ENCODE results near the gene SLU7. TPM values are rescaled to one million over a fixed set of nuclear protein-coding genes. Genes with fewer than 3 reads are reported as not detected.

The SLU7 gene
- total and polyA plus RNA-seq, 2 donors (not counting 3 experiments of a cell fraction or from before 2014, with no cell fraction given), result 10.2 to 48.2 TPM

- Histone ChIP-seq H3K9me1 (replicated peaks; ENCODE audit: control insufficient read depth, extremely low read depth, insufficient read depth, low read length) (no peaks in the 10 kb centered on the region), H3K4me3 (replicated peaks in 1 of 3; ENCODE audit: insufficient read depth in 1 of 3, low read depth in 1 of 3, low read length in 3 of 3) (no peak overlapping the region), H3K79me2 (ENCODE audit: control insufficient read depth, insufficient read depth, low read length) (no peaks in the 10 kb centered on the region), H4K20me1 (replicated peaks; ENCODE audit: control insufficient read depth, extremely low read depth, insufficient read depth, low read length) (no peaks in the 10 kb centered on the region), H3K27ac (ENCODE audit: insufficient read depth, low read depth, low read length) (no peak overlapping the region), H3K4me1 (ENCODE audit: control insufficient read depth, extremely low read depth, insufficient read depth, low read length) (no peaks in the 10 kb centered on the region), H3K4me2 (ENCODE audit: insufficient read depth, low read length) (no peak overlapping the region), H3K27me3 (ENCODE audit: control insufficient read depth in 2 of 2, insufficient read depth in 2 of 2, low read length in 2 of 2) (peaks cover 0 to under 1% of the 10 kb centered on the region in 2 experiments), H3K9me3 (replicated peaks; ENCODE audit: control insufficient read depth, insufficient read depth, low read length) (no peaks in the 10 kb centered on the region), H2AFZ (ENCODE audit: low read depth, low read length) (no peak overlapping the region), H3K36me3 (ENCODE audit: control insufficient read depth in 2 of 2, extremely low read depth in 1 of 2, insufficient read depth in 2 of 2, low read length in 2 of 2) (no peaks in the 10 kb centered on the region), H3K9ac (replicated peaks; ENCODE audit: extremely low read depth, insufficient read depth, low read length) (no peak overlapping the region)
- no peak for TF ChIP-seq MYC (IDR thresholded peaks at IDR 0.05; ENCODE audit: low read depth, low read length)
- TF ChIP-seq EZH2 (IDR thresholded peaks at IDR 0.05; ENCODE audit: borderline replicate concordance, low read depth, low read length, severe bottlenecking), result no peak
- TF ChIP-seq JUN (IDR thresholded peaks at IDR 0.05; ENCODE audit: borderline replicate concordance, insufficient read depth, insufficient read length, low read depth), result no peak
- TF ChIP-seq CTCF (IDR thresholded peaks at IDR 0.05; ENCODE audit: extremely low read depth in 1 of 2, insufficient read depth in 1 of 2, low read depth in 1 of 2, low read length in 2 of 2), result no peak
- TF ChIP-seq FOS (IDR thresholded peaks at IDR 0.05; ENCODE audit: borderline replicate concordance, insufficient read depth, low read length), result no peak
- TF ChIP-seq MAX (IDR thresholded peaks at IDR 0.05; ENCODE audit: insufficient read depth, insufficient read length), result no peak
- TF ChIP-seq POLR2A (IDR thresholded peaks at IDR 0.05; ENCODE audit: low read depth, low read length), result no peak
- no peak for TF ChIP-seq GATA2 (IDR thresholded peaks at IDR 0.05; ENCODE audit: insufficient read depth, insufficient read length, low read depth, low read length)
- no peak for TF ChIP-seq POLR2AphosphoS5 (IDR thresholded peaks at IDR 0.05; ENCODE audit: insufficient read depth, low read depth, low read length)
- ChIA-PET CTCF (interaction anchor here (0.7 to 1.5 kb wide), 3 partner anchors 42 to 365 kb away, joined by 3 read pairs; no protein-coding TSS in a partner anchor), POLR2A (no interaction called here)
- FAIRE-seq (no peak), DNase-seq (ENCODE audit: low read depth, low spot score) (no peak)
- no TSS peak for BruUV-seq (replicated peaks)
- intact Hi-C loops (cut with micrococcal nuclease) (no loop called here), dilution Hi-C loops (cut with MboI; ENCODE audit: extremely low pct_ligation_motif_present, low sequenced_read_pairs) (no loop called here)
Observed at GRCh38 chr5:160387445-160387844, 31.4 kb downstream of the SLU7 start.
